ENCODE data around the gene KCNE4. TPM values are rescaled to one million over a fixed set of nuclear protein-coding genes. Genes with fewer than 3 reads are reported as not detected.
A peak's percentile ranks its signal among the peaks of the same experiment; 100 is the strongest.

Gene KCNE4
- total and polyA plus RNA-seq, 2 experiments from 2014 or later, result not detected

DNA sequence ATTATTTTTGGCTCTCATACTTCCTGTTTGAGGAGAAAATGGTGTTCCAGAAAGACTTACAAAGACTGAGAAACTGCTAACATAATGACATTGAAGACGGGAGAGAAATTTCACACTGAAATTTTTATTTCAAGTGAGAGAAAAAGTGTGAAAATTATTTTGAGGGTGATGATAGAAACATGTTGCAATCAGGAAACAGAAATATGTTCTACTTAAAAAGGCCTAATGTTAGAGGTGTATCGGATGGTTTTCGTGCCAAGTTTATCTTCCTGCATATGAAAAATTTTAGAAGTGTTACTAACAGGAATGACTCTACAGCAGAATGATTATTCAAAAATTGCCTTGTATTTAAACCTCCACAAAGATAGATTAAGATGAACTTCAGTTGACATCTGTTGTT lies 50.5 kb downstream of the KCNE4 start:
- TF ChIP-seq CREB1 (CRISPR knock-in tag; IDR thresholded peaks at IDR 0.05; ENCODE audit: low read depth) (no peak), STAT1 (IDR thresholded peaks at IDR 0.05; ENCODE audit: unreplicated experiment) (no peak), ZNF114 (CRISPR knock-in tag; IDR thresholded peaks at IDR 0.05) (no peak), NANOG (IDR thresholded peaks at IDR 0.05; ENCODE audit: borderline replicate concordance) (no peak), ZNF462 (CRISPR knock-in tag; IDR thresholded peaks at IDR 0.05) (no peak), ZNF331 (CRISPR knock-in tag; IDR thresholded peaks at IDR 0.05; ENCODE audit: low read depth) (no peak)

More for the DNA sequence above, 50.5 kb downstream of the KCNE4 start:
- no peaks in the 10 kb centered on the region for H3K79me2 ChIP-seq (replicated peaks; ENCODE audit: insufficient read depth)
- DNase-seq (ENCODE audit: low spot score) (no peak), ATAC-seq (no peak)
- H3K27ac ChIP-seq (ENCODE audit: low read depth), result no peak overlapping the region
- no peaks in the 10 kb centered on the region for H3K4me1 ChIP-seq (ENCODE audit: insufficient read depth)
- H3K9me2 ChIP-seq (ENCODE audit: insufficient read depth), result peaks cover 2% of the 10 kb centered on the region; the same call in 1 of the 2 replicates
- no peaks in the 10 kb centered on the region for H3K36me3 ChIP-seq (ENCODE audit: insufficient read depth)
- Mint-ChIP-seq H3K27me3 (ENCODE audit: insufficient read depth, low read depth, poor library complexity) (peaks cover 3% of the 10 kb centered on the region), H3K4me1 (peaks cover 6% of the 10 kb centered on the region), H3K27ac (no peak overlapping the region), H3K36me3 (ENCODE audit: low read depth) (no peaks in the 10 kb centered on the region), H3K4me3 (no peak overlapping the region), H3K9me3 (no peaks in the 10 kb centered on the region; the same call in 2 of the 3 replicates)
- H2AFZ ChIP-seq, result peak overlapping the region; percentile 8; the same call in 1 of the 2 replicates
- no peaks in the 10 kb centered on the region for H4K20me1 ChIP-seq (replicated peaks; ENCODE audit: insufficient read depth)
- H3F3A ChIP-seq (replicated peaks; ENCODE audit: low read depth), result no peaks in the 10 kb centered on the region
- no peaks in the 10 kb centered on the region for H3K27me3 ChIP-seq (ENCODE audit: insufficient read depth)
- no peak overlapping the region for H3K4me3 ChIP-seq
- no peak overlapping the region for H3K4me2 ChIP-seq

Data from GM23338 (cell line).